ENCODE data around the gene SH2D5.

DNA sequence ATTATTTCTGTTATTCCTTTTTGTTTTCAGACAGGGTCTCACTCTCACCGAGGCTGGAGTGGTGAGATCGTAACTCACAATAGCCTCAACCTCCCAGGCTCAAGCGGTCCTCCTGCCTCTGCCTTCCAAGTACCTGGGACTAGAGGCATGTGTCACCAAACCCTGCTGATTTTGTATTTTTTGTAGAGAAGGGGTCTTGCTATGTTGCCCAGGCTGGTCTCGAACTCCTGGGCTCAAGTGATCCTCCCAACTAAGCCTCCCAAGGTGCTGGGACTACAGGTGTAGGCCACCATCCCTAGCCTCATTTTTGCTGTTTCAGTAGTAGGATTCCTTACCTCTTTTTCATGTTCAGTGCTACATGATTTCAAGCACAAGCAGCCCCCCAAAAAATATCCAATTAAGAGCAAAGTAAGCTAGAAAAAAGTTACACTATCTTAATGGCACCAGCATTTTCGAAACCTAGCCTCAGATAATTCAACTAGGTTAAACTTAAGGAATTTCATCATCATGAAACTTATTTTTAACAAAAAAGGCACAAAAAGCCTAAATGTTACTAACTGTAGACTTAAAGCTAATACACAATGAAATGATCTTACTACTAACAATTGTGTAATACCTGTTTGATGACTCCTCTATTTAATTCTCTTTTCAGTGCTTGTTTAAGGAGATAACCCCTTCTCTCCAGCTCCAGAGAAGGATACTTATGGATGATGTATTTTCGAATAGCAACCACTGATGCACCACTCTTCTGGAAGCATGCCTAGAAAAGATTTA, 38.0 kb upstream of the SH2D5 start:
- TF ChIP-seq CREB1 (IDR thresholded peaks at IDR 0.05; ENCODE audit: low read depth) (no peak), YY1 (IDR thresholded peaks at IDR 0.05; ENCODE audit: low read depth) (no peak), TAF1 (IDR thresholded peaks at IDR 0.05; ENCODE audit: low read depth) (no peak), RAD21 (IDR thresholded peaks at IDR 0.05; ENCODE audit: low read depth) (no peak), CEBPB (IDR thresholded peaks at IDR 0.05) (no peak), NFIC (IDR thresholded peaks at IDR 0.05) (no peak), EP300 (IDR thresholded peaks at IDR 0.05; ENCODE audit: borderline replicate concordance) (no peak)
- TF ChIP-seq, protein P1, sequence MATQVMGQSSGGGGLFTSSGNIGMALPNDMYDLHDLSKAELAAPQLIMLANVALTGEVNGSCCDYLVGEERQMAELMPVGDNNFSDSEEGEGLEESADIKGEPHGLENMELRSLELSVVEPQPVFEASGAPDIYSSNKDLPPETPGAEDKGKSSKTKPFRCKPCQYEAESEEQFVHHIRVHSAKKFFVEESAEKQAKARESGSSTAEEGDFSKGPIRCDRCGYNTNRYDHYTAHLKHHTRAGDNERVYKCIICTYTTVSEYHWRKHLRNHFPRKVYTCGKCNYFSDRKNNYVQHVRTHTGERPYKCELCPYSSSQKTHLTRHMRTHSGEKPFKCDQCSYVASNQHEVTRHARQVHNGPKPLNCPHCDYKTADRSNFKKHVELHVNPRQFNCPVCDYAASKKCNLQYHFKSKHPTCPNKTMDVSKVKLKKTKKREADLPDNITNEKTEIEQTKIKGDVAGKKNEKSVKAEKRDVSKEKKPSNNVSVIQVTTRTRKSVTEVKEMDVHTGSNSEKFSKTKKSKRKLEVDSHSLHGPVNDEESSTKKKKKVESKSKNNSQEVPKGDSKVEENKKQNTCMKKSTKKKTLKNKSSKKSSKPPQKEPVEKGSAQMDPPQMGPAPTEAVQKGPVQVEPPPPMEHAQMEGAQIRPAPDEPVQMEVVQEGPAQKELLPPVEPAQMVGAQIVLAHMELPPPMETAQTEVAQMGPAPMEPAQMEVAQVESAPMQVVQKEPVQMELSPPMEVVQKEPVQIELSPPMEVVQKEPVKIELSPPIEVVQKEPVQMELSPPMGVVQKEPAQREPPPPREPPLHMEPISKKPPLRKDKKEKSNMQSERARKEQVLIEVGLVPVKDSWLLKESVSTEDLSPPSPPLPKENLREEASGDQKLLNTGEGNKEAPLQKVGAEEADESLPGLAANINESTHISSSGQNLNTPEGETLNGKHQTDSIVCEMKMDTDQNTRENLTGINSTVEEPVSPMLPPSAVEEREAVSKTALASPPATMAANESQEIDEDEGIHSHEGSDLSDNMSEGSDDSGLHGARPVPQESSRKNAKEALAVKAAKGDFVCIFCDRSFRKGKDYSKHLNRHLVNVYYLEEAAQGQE (IDR thresholded peaks at IDR 0.05; ENCODE audit: low read depth) = no peak
- TF ChIP-seq, protein P2, sequence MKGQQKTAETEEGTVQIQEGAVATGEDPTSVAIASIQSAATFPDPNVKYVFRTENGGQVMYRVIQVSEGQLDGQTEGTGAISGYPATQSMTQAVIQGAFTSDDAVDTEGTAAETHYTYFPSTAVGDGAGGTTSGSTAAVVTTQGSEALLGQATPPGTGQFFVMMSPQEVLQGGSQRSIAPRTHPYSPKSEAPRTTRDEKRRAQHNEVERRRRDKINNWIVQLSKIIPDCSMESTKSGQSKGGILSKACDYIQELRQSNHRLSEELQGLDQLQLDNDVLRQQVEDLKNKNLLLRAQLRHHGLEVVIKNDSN (IDR thresholded peaks at IDR 0.05) = no peak

Data from Ishikawa (cell line).